KOPT-K1 (cell line): ENCODE results near the gene METRNL.

Source experiments
- H3K27ac ChIP-seq: fragments of 200-600 bp; sonication (generic); 2 replicates; pipeline ENCODE4 v1.5.1; 2016; ENCODE audit warnings: antibody characterized with exemption, mild to moderate bottlenecking, low read depth, low read length; ENCODE audit not compliant: poor library complexity, severe bottlenecking
- H3K36me3 ChIP-seq: fragments of 200-600 bp; sonication (generic); 2 replicates; pipeline ENCODE4 v1.5.1; 2017; ENCODE audit warnings: antibody characterized with exemption, mild to moderate bottlenecking, low read length, moderate library complexity; ENCODE audit not compliant: insufficient read depth
- H3K9me3 ChIP-seq: fragments of 200-600 bp; sonication (generic); 2 replicates; pipeline ENCODE4 v1.5.1; 2017; ENCODE audit warnings: antibody characterized with exemption, low read length, mild to moderate bottlenecking; ENCODE audit not compliant: insufficient read depth, poor library complexity, severe bottlenecking

The METRNL gene

DNA sequence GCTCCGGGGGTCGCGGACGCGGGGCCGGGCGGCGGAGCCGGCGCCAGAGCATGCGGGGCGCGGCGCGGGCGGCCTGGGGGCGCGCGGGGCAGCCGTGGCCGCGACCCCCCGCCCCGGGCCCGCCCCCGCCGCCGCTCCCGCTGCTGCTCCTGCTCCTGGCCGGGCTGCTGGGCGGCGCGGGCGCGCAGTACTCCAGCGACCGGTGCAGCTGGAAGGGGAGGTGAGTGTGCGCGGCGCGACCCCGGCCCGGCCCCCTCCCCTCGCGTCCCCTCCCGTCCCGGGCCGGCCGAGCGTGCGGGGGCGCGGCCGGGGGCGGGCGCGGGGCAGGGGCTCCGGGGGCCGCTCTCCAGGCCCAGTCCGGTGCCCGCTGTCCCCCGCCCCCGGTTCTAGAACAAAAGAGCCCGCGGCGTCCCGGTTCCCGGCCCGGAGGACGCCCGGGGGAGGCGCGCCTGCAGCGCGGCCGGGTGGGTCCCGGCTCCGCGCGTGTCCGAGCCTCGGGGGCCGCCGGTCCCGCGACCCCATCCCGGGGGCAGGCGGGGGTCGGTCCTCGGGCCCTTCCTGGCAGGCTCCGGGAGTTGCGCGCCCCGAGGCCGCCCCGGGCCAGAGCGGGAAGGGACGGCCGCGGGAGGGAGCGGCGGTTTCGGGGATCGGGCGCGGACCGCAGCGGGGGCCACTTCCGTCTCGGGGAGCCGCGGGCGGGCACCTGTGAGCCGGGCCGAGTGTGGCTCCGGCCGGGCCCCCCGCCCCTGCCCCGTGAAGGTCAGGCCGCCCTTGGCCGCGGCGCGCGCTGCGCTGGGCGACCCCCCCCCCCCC lies 563 bp downstream of the METRNL start:
- H3K27ac ChIP-seq = no peak overlapping the region
- no peaks in the 10 kb centered on the region for H3K9me3 ChIP-seq
- H3K36me3 ChIP-seq = no peaks in the 10 kb centered on the region

DNA sequence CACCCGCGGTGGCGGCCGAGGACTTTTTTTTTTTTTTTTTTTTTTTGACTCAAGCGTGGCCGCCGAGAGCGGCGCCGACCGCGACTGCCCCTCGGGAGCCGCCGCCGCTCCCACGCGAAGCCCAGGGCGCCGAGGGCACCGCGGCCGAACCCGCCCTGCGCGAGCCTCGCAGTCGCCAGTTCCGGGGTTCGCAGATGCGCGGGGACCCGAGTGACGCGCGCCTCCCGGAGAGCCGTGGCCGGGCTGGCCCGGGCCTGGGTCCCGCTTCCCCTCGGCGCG lies 1.1 kb downstream of the METRNL start:
- Histone ChIP-seq H3K27ac (no peak overlapping the region), H3K9me3 (no peaks in the 10 kb centered on the region), H3K36me3 (no peaks in the 10 kb centered on the region)

DNA sequence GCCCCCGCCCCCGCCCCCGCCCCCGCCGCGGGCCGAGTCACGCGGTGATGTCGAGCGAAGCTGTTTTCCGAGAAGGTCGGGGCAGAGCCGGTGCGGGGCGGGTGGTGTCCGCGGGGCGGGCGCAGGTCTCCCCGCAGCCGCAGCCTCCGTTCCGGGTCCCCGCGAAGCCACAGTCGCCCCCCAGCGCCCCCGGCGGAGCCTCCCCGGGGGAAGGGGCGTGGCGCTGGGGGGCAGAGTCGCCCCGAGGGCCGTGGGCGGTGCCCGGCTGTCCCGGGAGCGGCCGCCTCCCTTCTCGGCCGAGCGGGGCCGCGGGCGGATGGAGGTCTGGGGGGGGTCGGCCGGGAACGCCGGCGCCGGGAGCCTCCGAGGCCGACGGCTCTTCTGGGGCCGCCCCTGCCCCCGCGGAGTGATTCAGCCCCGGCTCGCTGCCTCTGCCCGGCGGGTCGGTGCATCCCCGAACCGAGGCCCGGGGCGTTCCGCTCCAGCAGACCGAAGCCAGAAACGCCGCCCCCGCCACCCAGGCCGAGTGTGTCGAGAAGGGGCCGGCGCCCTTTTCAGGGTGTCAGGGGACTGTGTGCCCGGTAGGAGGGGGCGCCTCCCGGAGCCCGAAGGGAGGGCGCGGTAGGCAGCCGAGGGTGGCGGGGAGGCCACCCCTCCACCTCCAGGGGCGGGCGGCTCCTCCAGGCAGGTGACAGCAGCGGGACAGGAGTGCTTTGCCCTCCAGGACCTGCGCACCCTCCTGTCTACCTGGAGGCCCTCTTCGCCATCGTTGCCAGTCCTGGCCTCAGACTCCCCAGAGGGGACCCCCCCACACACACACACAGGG lies 1.7 kb downstream of the METRNL start:
- no peaks in the 10 kb centered on the region for H3K9me3 ChIP-seq
- H3K27ac ChIP-seq = no peak overlapping the region
- no peaks in the 10 kb centered on the region for H3K36me3 ChIP-seq

DNA sequence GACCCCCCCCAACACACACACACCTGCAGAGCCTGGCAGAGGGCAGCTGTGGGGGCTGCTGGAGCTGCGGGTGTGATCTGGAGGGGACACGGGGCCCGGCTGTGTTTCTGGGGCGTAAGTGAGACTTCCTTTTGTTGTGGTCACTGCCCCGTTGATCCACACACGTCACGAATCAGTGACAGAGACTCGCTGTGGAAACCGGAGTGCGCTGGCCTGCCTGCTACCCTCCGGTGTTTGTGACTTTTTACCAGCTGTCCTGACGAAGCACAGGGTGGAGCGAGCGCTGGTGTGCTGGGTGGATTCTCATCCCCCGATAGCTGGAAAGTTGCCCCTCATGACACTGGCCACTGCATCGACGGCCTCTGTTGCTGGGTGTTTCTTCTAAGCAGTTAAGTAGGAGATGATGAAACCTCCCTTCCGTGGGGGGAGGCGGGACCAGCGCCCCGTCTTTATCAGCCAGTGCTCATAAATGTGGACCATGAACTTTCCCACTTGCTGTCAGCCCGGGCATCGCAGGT lies 2.3 kb downstream of the METRNL start:
- Histone ChIP-seq H3K9me3 (no peaks in the 10 kb centered on the region), H3K27ac (no peak overlapping the region), H3K36me3 (no peaks in the 10 kb centered on the region)

DNA sequence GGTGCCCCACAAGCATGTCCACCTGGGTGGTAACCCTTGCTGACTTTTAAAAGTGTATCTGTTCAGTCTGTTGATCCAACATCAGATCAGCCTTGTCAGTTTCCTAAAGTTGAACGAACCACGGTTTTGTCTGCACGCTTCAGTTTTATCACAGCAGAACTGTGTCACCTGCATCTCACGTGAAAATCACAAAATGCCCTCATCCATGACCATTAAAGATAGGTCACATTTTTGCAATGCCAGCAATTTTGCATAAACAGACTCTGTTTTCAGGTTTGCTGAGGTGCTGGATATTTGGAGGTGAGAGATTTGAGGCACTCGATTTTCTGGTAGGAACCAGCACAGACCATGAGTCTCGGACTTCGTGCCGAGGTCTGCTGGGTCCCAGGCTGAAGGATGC lies 3.0 kb downstream of the METRNL start:
- Histone ChIP-seq H3K9me3 (no peaks in the 10 kb centered on the region), H3K36me3 (no peaks in the 10 kb centered on the region), H3K27ac (no peak overlapping the region)

DNA sequence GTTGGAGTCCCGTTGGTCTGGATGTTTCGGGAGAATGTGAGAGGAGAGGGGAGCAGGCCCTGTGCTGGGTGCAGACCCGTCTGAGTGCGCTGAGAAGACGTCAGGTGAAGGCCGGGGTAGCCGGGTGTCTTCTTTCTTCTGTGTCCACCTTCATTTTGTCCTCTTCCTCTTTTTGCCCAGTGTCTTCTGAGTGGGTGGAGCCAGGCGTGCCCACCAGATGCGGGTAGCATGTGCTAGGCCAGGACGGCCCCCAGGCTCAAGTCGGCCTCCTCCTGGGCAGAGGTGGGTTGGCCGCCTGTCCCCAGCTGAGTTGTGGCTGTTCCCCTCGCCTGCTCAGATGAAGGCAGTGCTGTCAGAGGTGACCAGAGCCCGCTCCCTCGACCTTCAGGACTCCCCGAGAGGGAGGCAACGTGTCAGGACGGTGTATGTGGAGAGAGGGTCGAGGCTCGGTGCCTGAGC lies 3.5 kb downstream of the METRNL start:
- no peak overlapping the region for H3K27ac ChIP-seq
- no peaks in the 10 kb centered on the region for H3K36me3 ChIP-seq
- H3K9me3 ChIP-seq = no peaks in the 10 kb centered on the region

DNA sequence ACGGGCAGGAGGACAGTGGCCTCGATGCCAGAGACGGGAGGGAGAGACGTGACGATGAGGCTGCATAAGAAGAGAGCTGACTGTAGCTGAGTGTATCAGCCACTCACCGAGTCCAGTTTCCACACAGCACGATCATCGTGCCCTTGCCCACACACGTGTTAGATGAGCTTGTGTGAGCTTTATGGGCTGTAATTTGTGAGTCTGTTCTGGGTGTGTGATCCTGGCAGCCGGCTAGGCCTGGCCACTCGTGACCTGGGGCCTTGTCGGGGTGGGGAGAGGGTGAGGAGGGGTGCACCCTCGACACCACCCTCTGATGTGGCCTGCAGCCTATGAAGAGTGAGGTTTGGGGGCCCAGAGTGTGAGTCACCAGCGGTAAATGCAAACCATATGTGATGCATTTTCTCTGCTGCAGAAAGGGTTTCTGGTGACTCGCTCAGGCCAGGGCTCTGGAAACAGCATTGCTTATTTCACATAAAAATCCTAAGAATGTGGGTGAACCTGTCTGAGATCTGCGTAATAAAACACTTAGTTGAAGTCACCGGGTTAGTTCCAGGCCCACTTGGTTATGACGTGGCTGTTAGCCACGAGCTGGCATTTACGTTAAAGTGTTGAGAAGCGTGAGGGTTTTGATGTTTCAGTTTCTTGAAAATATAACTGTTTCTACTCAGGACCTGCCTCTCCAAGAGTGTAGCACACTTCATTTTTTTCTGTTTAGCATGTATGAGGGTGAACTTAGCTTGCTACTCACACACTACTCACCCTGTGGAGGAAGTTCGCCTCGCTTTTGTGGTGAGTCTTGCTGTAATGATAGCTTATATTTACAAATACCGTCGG lies 4.2 kb downstream of the METRNL start:
- H3K27ac ChIP-seq = no peak overlapping the region

DNA sequence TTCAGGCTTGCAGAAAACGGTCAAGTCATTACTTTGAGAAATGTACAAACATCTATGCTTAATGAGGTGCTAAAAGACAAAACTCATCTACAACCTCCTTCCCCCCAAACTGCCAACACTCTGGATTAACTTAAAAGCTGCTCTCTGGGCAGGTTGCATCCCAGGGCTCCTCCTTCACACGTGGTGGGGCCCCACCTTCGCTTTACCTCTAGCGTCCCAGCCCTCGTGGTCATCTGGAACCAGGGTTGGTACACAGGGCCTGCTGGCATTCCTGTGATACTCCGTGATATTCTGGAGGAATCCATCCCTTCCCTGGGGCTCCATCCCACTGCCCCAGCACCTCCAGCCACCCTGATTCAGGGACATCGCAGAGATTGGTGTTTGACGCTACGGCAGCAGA lies 4.8 kb downstream of the METRNL start:
- Histone ChIP-seq H3K9me3 (no peaks in the 10 kb centered on the region), H3K36me3 (no peaks in the 10 kb centered on the region), H3K27ac (no peak overlapping the region)

More for the DNA sequence above, 4.2 kb downstream of the METRNL start:
- H3K9me3 ChIP-seq = no peaks in the 10 kb centered on the region
- no peaks in the 10 kb centered on the region for H3K36me3 ChIP-seq

DNA sequence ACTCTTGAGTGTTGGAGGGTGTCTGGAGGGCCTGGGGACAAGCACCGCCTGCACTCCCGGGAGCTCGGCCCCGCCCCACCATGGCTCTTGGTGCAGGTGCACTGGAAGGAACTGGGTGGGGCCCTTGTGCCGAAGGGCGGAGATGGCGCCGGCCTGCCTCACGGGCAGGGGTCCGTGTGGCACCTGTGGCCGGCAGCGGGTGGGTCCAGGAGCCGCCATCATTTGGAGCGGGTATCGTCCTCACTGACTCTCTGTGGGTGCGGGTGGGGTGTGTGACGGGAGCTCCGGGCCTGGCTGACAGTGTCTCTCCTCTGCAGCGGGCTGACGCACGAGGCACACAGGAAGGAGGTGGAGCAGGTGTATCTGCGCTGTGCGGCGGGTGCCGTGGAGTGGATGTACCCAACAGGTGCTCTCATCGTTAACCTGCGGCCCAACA lies 5.2 kb downstream of the METRNL start:
- Histone ChIP-seq H3K36me3 (no peaks in the 10 kb centered on the region), H3K9me3 (no peaks in the 10 kb centered on the region), H3K27ac (no peak overlapping the region)

DNA sequence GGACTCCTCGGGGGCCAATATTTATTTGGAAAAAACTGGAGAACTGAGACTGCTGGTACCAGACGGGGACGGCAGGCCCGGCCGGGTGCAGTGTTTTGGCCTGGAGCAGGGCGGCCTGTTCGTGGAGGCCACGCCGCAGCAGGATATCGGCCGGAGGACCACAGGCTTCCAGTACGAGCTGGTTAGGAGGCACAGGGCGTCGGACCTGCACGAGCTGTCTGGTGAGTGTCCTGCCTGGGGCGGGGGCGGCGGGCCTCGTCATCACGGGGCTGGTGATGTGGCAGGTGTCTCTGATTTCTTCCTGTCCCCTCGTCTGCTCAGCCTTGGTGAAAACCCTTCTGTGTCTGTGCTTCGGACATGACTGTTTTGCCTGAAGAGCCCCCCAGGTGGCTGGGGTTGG lies 5.7 kb downstream of the METRNL start:
- H3K36me3 ChIP-seq = no peaks in the 10 kb centered on the region
- no peaks in the 10 kb centered on the region for H3K9me3 ChIP-seq
- H3K27ac ChIP-seq = no peak overlapping the region

DNA sequence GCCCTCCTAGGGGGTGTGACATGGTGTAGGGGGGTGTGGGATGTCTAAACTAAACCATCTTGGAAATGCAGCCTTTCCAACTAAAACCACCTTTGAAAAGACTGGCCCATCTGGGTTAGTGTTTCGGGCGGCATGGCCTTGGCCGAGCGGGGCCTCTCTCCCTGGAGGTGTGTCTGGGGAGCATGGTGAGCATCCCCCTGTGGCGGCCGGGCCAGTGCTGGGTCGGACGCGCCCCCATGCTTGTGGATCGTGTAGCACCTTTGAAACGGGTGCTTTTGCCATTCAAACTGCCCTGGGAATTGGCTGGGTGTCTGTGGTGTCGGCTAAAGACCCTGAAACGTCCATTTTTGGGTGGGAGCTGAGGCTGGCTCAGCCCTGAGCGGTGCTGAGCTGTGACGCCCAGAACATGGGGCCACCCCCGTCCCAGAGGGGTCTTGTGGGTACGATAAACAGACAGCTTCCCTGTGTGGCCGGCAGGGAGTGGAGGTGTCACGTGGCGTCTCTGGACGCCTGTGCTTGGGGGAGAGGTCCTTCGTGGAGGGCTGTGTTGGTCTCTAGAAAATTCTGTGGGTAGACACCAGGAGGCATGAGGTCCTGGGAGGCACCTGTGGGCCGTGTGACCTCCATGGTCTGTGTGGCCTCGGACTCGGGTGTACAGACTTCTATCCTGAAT lies 6.3 kb downstream of the METRNL start:
- H3K36me3 ChIP-seq = no peaks in the 10 kb centered on the region
- H3K9me3 ChIP-seq = no peaks in the 10 kb centered on the region
- H3K27ac ChIP-seq = no peak overlapping the region

DNA sequence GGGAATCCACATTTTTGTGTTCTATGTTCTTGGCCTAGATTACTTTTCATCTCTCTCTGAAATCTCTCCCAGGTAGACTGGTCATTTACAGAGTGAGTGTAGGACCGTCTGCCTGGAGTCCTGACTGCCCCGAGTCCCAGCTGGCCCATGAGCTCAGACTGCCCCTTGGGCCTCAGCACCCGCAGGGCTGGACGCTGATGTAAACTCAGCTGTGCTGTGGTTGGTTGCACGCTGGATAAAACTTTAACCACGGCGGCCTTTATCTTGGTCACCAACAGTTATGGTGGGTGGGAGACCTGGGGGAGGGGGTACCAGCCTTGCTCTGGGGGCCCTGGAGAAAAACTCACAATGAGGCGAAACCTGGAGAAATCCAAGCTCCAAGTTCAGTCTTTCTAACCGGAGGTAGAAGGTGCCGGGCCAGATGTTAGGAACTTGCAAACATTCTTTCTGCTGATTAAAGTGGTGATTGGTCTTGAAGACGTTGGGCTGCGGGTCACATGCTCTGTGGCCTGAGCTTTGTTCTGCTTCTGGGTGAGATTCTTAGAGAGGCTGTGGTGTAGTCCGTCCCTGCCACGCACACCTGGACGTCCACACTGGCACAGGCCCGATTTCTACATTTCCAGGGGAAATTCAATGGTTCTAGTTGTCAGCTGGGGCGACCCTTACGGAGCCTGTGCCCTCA lies 6.9 kb downstream of the METRNL start:
- H3K27ac ChIP-seq = no peak overlapping the region
- no peaks in the 10 kb centered on the region for H3K36me3 ChIP-seq
- H3K9me3 ChIP-seq = no peaks in the 10 kb centered on the region

DNA sequence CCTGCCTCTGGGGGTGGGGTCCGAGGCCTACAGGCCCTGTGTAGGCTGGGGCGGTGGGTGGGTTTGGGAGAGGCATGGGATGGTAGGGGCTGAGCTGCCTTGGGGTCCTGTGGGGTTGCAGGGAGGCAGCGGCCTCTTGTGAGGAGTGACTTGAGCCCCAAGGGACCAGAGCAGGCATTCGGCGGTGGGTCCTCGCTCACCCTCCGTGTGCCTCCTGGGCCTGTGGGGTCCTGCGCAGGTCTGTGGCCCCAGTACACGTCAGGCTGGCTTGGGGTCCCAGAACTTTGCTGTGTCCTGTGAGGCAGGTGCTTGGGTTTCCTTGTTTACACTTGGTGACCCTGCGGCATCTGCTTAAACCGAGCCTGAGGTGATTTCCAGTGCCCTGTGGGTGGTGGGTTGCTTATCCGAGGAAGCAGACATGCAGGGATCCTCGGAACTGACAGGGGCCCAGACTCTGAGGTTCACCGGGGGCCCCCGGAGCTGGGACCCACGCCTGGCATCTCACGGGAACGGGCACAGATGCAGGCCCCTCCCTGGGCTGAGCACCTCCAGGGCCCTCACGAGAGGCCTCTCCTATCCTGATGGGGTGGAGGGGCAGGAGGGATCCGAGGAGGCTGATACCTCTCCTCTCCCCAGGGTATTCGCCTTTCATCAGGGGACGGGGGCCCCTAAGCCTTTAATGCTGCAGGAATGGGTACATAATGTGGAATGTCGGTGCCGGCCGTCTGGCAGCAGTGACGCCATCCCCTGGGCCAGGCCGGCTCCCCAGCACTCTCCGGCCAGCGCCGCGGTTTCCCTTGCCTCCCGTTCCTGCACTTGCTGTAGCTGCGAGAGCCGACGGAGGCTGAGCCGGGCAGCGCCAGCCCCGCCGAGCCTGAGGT lies 7.7 kb downstream of the METRNL start:
- no peaks in the 10 kb centered on the region for H3K36me3 ChIP-seq
- H3K27ac ChIP-seq = no peak overlapping the region

More for the DNA sequence above, 7.7 kb downstream of the METRNL start:
- H3K9me3 ChIP-seq = no peaks in the 10 kb centered on the region
